ENCODE data around the gene MTLN. TPM values are rescaled to one million over a fixed set of nuclear protein-coding genes. Genes with fewer than 3 reads are reported as not detected.
"Not testable (repeated sequence)": the region's sequence is repeated elsewhere in the genome, so short reads cannot be mapped to it uniquely, and the experiment has no call there.

The MTLN gene
- total and polyA plus RNA-seq, 2 donors from 2014 or later: 48.8 to 214 TPM

- H3K27ac ChIP-seq (ENCODE audit: low read depth in 2 of 2, low read length in 2 of 2); DNase-seq; intact Hi-C loops (cut with DNase I); H3K36me3 ChIP-seq (ENCODE audit: control insufficient read depth in 2 of 3, insufficient read depth in 3 of 3, low read length in 3 of 3); H3K4me1 ChIP-seq (ENCODE audit: control insufficient read depth in 2 of 3, insufficient read depth in 2 of 3, low read depth in 1 of 3, low read length in 3 of 3); H3K4me3 ChIP-seq (ENCODE audit: low read length in 3 of 3); H3K9ac ChIP-seq (ENCODE audit: low read length in 3 of 3); H3K9me3 ChIP-seq (ENCODE audit: control insufficient read depth in 2 of 3, insufficient read depth in 1 of 3, low read length in 3 of 3); H3K27me3 ChIP-seq (ENCODE audit: control insufficient read depth, insufficient read depth, low read length): not testable (repeated sequence)
- peak; percentile 35 for FAIRE-seq
These were observed 22.2 kb upstream of the MTLN start for GRCh38 chr2:110234514-110234913.

DNA sequence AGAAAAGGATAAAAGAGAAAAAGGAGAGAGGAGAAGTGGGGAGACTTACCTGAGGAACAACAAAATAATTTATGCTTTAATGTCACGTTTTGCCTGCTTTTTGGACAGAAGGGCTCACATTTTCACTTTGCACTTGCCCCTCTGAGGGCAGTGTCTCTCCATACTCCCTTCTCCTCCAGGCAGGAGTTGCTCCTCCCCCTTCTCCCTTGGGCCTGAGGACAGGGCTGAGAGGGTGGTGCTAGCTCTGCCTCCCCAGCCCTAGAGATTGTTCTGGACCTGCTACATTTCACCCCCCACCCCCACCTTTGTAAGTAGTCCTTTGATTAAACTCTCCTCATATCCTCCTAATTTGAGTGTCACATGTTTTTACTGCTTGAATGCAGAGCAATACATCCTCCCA is 17.5 kb upstream of the MTLN start:
- H3K36me3 ChIP-seq (ENCODE audit: control insufficient read depth in 2 of 3, insufficient read depth in 3 of 3, low read length in 3 of 3); H3K4me1 ChIP-seq (ENCODE audit: control insufficient read depth in 2 of 3, insufficient read depth in 2 of 3, low read depth in 1 of 3, low read length in 3 of 3); H3K27me3 ChIP-seq (ENCODE audit: control insufficient read depth, insufficient read depth, low read length); DNase-seq; H3K4me3 ChIP-seq (ENCODE audit: low read length in 3 of 3); intact Hi-C loops (cut with DNase I); H3K27ac ChIP-seq (ENCODE audit: low read depth in 2 of 2, low read length in 2 of 2); H3K9me3 ChIP-seq (ENCODE audit: control insufficient read depth in 2 of 3, insufficient read depth in 1 of 3, low read length in 3 of 3); H3K9ac ChIP-seq (ENCODE audit: low read length in 3 of 3); FAIRE-seq: not testable (repeated sequence)

DNA sequence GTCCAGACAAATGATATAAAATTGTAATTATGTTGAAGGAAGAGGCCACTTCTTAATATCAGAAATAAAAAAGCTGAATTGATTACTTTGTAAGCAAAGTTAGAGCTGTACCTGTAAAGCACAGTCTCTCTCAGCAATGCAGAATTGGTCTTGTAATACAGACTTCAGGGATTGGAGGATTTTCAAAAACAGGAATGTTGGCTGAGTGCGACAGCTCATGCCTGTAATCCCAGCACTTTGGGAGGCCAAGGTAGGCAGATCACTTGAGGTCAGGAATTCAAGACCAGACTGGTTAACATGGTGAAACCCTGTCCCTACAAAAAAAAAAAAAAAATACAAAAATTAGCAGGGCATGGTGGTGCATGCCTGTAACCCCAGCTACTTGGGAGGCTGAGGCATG is 10.3 kb upstream of the MTLN start:
- H3K4me1 ChIP-seq (ENCODE audit: control insufficient read depth in 2 of 3, insufficient read depth in 2 of 3, low read depth in 1 of 3, low read length in 3 of 3); H3K27me3 ChIP-seq (ENCODE audit: control insufficient read depth, insufficient read depth, low read length); DNase-seq; FAIRE-seq; H3K9me3 ChIP-seq (ENCODE audit: control insufficient read depth in 2 of 3, insufficient read depth in 1 of 3, low read length in 3 of 3); intact Hi-C loops (cut with DNase I); H3K36me3 ChIP-seq (ENCODE audit: control insufficient read depth in 2 of 3, insufficient read depth in 3 of 3, low read length in 3 of 3); H3K27ac ChIP-seq (ENCODE audit: low read depth in 2 of 2, low read length in 2 of 2); H3K9ac ChIP-seq (ENCODE audit: low read length in 3 of 3); H3K4me3 ChIP-seq (ENCODE audit: low read length in 3 of 3): not testable (repeated sequence)

DNA sequence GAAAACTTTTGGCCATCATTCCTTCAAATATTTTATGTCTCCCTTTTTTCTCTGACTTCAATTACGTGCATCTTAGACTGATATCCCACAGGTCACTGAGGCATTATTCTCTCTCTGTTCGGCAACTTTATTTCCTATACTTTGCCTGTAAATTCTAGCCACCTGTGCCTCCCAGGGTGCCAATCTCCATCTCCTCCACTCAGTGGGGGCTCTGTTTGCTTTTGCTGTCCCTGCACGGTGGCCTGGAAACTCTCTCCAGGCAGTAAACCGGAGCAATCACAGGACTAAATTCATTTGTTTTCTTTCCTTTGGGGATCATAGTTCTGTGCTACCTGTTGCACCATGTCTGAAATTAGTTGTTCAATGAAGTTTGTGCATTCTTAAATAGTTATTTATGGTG is 9.6 kb upstream of the MTLN start:
- Histone ChIP-seq H3K27me3 (ENCODE audit: control insufficient read depth, insufficient read depth, low read length) (no peaks in the 10 kb centered on the region), H3K4me1 (ENCODE audit: control insufficient read depth in 2 of 3, insufficient read depth in 2 of 3, low read depth in 1 of 3, low read length in 3 of 3) (no peaks in the 10 kb centered on the region), H3K9ac (ENCODE audit: low read length in 3 of 3) (no peak overlapping the region), H3K9me3 (ENCODE audit: control insufficient read depth in 2 of 3, insufficient read depth in 1 of 3, low read length in 3 of 3) (no peaks in the 10 kb centered on the region), H3K4me3 (ENCODE audit: low read length in 3 of 3) (no peak overlapping the region), H3K27ac (ENCODE audit: low read depth in 2 of 2, low read length in 2 of 2) (no peak overlapping the region), H3K36me3 (ENCODE audit: control insufficient read depth in 2 of 3, insufficient read depth in 3 of 3, low read length in 3 of 3) (no peaks in the 10 kb centered on the region)
- TF ChIP-seq, protein P1, sequence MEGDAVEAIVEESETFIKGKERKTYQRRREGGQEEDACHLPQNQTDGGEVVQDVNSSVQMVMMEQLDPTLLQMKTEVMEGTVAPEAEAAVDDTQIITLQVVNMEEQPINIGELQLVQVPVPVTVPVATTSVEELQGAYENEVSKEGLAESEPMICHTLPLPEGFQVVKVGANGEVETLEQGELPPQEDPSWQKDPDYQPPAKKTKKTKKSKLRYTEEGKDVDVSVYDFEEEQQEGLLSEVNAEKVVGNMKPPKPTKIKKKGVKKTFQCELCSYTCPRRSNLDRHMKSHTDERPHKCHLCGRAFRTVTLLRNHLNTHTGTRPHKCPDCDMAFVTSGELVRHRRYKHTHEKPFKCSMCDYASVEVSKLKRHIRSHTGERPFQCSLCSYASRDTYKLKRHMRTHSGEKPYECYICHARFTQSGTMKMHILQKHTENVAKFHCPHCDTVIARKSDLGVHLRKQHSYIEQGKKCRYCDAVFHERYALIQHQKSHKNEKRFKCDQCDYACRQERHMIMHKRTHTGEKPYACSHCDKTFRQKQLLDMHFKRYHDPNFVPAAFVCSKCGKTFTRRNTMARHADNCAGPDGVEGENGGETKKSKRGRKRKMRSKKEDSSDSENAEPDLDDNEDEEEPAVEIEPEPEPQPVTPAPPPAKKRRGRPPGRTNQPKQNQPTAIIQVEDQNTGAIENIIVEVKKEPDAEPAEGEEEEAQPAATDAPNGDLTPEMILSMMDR (IDR thresholded peaks at IDR 0.05; ENCODE audit: borderline replicate concordance, extremely low read depth, insufficient read depth): no peak
- DNase-seq: no peak
- intact Hi-C loops (cut with DNase I): no loop called here
- no peak for FAIRE-seq

DNA sequence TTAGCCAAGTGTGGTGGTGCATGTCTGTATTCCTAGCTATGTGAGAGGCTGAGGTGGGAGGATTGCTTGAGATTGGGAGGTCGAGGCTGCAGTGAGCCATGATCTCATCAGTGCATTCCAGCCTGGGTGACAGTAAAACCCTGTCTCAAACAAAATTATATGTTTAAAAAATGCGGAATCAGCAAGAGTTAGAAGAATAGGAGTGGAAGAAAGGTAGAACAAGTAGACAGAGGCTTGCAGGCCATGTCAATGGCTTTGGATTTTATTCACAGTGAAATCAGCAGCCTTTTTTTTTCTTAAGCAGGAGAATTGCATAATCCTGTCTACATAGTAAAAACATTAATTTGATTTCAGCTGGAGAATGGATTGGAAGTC is 7.8 kb upstream of the MTLN start:
- H3K27ac ChIP-seq (ENCODE audit: low read depth in 2 of 2, low read length in 2 of 2): no peak overlapping the region
- TF ChIP-seq, protein P1 (IDR thresholded peaks at IDR 0.05; ENCODE audit: borderline replicate concordance, extremely low read depth, insufficient read depth): no peak
- H3K4me1 ChIP-seq (ENCODE audit: control insufficient read depth in 2 of 3, insufficient read depth in 2 of 3, low read depth in 1 of 3, low read length in 3 of 3): no peaks in the 10 kb centered on the region
- intact Hi-C loops (cut with DNase I): no loop called here
- no peaks in the 10 kb centered on the region for H3K27me3 ChIP-seq (ENCODE audit: control insufficient read depth, insufficient read depth, low read length)
- H3K9me3 ChIP-seq (ENCODE audit: control insufficient read depth in 2 of 3, insufficient read depth in 1 of 3, low read length in 3 of 3): no peaks in the 10 kb centered on the region
- no peaks in the 10 kb centered on the region for H3K36me3 ChIP-seq (ENCODE audit: control insufficient read depth in 2 of 3, insufficient read depth in 3 of 3, low read length in 3 of 3)
- FAIRE-seq (no peak), DNase-seq (no peak)
- no peak overlapping the region for H3K9ac ChIP-seq (ENCODE audit: low read length in 3 of 3)
- H3K4me3 ChIP-seq (ENCODE audit: low read length in 3 of 3): no peak overlapping the region

All from kidney (tissue), 14 donors.